GM18508 (cell line): ENCODE data around the gene HNRNPU.

Experiments used
- ATAC-seq: cut with Tn5 transposase; IDR thresholded peaks from one replicate; pipeline ENCODE4 v1.9.1; 2021; ENCODE audit warnings: moderate number of reproducible peaks; ENCODE audit not compliant: insufficient read depth, unreplicated experiment

The HNRNPU gene

GRCh38 chr1:244864253-244865027, at the start of gene HNRNPU:
Gene HNRNPU (minus strand): TSS chr1:244864543. CDS start chr1:244864307, 236 bp downstream.
- peak; percentile 38 for ATAC-seq

- ATAC-seq, result no peak
Observed at GRCh38 chr1:244913806-244914205, 49.5 kb upstream of the HNRNPU start.

GRCh38 chr1:244904119-244904518, 39.8 kb upstream of the HNRNPU start:
- ATAC-seq, result no peak

- no peak for ATAC-seq
Observed at GRCh38 chr1:244901400-244902015, 37.2 kb upstream of the HNRNPU start.

GRCh38 chr1:244897476-244898254, 33.3 kb upstream of the HNRNPU start:
- no peak for ATAC-seq

GRCh38 chr1:244896550-244896949, 32.2 kb upstream of the HNRNPU start:
- no peak for ATAC-seq

GRCh38 chr1:244893836-244894235, 29.5 kb upstream of the HNRNPU start:
- ATAC-seq, result no peak

- no peak for ATAC-seq
Observed at GRCh38 chr1:244887281-244887680, 22.9 kb upstream of the HNRNPU start.

- ATAC-seq, result no peak
Observed at GRCh38 chr1:244881552-244882280, 17.4 kb upstream of the HNRNPU start.

- no peak for ATAC-seq
Observed at GRCh38 chr1:244878681-244879080, 14.3 kb upstream of the HNRNPU start.

GRCh38 chr1:244876228-244876910, 12.0 kb upstream of the HNRNPU start:
- ATAC-seq, result no peak

- no peak for ATAC-seq
Observed at GRCh38 chr1:244874974-244875579, 10.7 kb upstream of the HNRNPU start.

GRCh38 chr1:244869950-244870349, 5.6 kb upstream of the HNRNPU start:
- ATAC-seq, result no peak

- ATAC-seq, result no peak
Observed at GRCh38 chr1:244869364-244869827, 5.1 kb upstream of the HNRNPU start.

- no peak for ATAC-seq
Observed at GRCh38 chr1:244868484-244869363, 4.4 kb upstream of the HNRNPU start.

GRCh38 chr1:244866355-244866754, 2.0 kb upstream of the HNRNPU start:
- no peak for ATAC-seq

GRCh38 chr1:244865820-244866219, 1.5 kb upstream of the HNRNPU start:
- ATAC-seq, result no peak

- peak; percentile 0 for ATAC-seq
Observed at GRCh38 chr1:244865028-244865371, 657 bp upstream of the HNRNPU start.
